Suprapubic skin (tissue), 4 donors: ENCODE measurements around the gene STX1B. TPM values are rescaled to one million over a fixed set of nuclear protein-coding genes. Genes with fewer than 3 reads are reported as not detected.

ENCODE experiments used
- DNase-seq, 2 donors: peaks; one replicate each; pipeline ENCODE4 v3.0.0-alpha.2; 2019; ENCODE audit warnings: low spot score in 2 of 2
- H3K27ac ChIP-seq: fragments of 200-600 bp; sonication (generic); one replicate; pipeline ENCODE4 v1.5.1; 2019
- H3K27me3 ChIP-seq: fragments of 200-600 bp; sonication (generic); one replicate; pipeline ENCODE4 v1.5.1; 2019
- H3K36me3 ChIP-seq: fragments of 200-600 bp; sonication (generic); one replicate; pipeline ENCODE4 v1.5.1; 2019
- H3K4me1 ChIP-seq: fragments of 200-600 bp; sonication (generic); one replicate; pipeline ENCODE4 v1.5.1; 2019
- H3K4me3 ChIP-seq: fragments of 200-600 bp; sonication (generic); one replicate; pipeline ENCODE4 v1.5.1; 2019; ENCODE audit warnings: mild to moderate bottlenecking
- H3K9me3 ChIP-seq: fragments of 200-600 bp; sonication (generic); one replicate; pipeline ENCODE4 v1.5.1; 2019
- EP300 ChIP-seq: sonication (generic); formaldehyde crosslinking; IDR thresholded peaks from one replicate; pipeline ENCODE4 v1.6.1; 2017; ENCODE audit warnings: antibody characterized with exemption
- POLR2A ChIP-seq, 2 donors: fragments of 450-650 bp; IDR thresholded peaks; one replicate each; pipeline ENCODE4 v1.6.1; 2017; ENCODE audit warnings: antibody characterized with exemption in 2 of 2, mild to moderate bottlenecking in 2 of 2, moderate library complexity in 2 of 2
- POLR2AphosphoS5 ChIP-seq, 3 donors: sonication (generic); formaldehyde crosslinking; IDR thresholded peaks; one replicate each; pipeline ENCODE4 v1.6.1; 2017; ENCODE audit warnings: antibody characterized with exemption in 3 of 3
- WGBS: methylation state at CpG from one replicate; pipeline ENCODE4 v1.1.5; 2018; 5-methylcytosine and 5-hydroxymethylcytosine counted together
- total RNA-seq, 4 donors: library from RNA; depleted of rRNA; stranded (reverse); fragments of >200 nt; gene quantifications; one replicate each; pipeline ENCODE4 v1.1.0, GENCODE V29; 2016
- TF ChIP-seq, protein P1 (sequence below), 2 donors: fragments of 200-600 bp in 1 of 2; fragments of 450-650 bp in 1 of 2; sonication (generic) in 1 of 2; IDR thresholded peaks; one replicate each; pipeline ENCODE4 v1.5.1; 2016 to 2019; ENCODE audit warnings: antibody characterized with exemption in 2 of 2, mild to moderate bottlenecking in 1 of 2, moderate library complexity in 1 of 2

The STX1B gene
- total RNA-seq, 4 donors from 2014 or later = 0.55 to 3.5 (median 2.0) TPM

DNA sequence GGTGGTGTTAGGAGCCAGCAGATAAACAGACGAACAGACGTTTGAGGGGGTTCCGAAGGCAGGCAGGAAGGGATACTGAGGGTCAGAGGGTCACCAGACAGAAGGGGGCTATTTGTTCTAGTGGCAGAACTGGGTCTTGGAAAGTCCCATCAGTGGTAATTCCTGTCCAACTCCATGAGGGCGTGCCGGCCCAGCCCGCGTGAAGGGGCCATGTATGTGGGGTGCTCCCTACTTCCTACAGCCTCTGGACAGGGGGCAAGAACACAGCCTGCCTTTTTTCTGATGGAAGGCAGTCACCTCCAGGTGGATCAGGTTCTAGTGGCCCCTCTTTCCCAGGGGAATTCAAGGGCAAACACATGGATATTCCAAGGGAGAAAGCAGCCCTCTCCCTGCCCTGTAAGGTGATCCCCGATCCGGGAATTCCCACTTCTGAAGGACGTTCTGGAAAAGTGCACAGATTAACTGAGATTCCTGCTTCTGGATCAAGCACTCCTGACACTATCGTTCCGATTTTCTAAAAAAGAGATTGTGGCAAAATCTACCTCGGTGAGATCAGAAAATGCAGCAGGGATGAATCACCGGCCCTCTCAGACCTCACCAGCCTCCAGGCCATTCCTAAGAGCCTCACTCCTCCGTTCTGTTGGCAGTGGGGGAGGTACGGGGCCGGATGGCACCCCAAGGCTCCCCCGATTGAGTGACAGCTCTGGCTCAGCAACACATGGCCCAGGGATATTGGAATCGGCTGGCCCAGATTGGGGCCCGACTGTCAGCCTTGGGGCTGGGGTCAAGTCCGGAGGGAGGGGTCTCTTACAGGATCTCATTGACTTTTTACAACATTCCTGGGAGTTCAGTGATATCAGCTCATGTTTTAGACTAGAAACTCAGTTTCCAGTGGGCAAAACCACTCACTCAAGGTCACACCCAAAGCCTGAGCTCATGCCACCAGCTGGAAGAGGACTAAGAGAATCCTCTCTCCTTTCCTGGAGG lies 12.4 kb downstream of the STX1B start:
- 32% methylated on average over 16 of the region's 21 CpGs for WGBS
- TF ChIP-seq POLR2A (IDR thresholded peaks at IDR 0.05) (no peak), EP300 (no peak), POLR2AphosphoS5 (IDR thresholded peaks at IDR 0.05) (no peak)
- TF ChIP-seq, protein P1, sequence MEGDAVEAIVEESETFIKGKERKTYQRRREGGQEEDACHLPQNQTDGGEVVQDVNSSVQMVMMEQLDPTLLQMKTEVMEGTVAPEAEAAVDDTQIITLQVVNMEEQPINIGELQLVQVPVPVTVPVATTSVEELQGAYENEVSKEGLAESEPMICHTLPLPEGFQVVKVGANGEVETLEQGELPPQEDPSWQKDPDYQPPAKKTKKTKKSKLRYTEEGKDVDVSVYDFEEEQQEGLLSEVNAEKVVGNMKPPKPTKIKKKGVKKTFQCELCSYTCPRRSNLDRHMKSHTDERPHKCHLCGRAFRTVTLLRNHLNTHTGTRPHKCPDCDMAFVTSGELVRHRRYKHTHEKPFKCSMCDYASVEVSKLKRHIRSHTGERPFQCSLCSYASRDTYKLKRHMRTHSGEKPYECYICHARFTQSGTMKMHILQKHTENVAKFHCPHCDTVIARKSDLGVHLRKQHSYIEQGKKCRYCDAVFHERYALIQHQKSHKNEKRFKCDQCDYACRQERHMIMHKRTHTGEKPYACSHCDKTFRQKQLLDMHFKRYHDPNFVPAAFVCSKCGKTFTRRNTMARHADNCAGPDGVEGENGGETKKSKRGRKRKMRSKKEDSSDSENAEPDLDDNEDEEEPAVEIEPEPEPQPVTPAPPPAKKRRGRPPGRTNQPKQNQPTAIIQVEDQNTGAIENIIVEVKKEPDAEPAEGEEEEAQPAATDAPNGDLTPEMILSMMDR (IDR thresholded peaks at IDR 0.05) = no peak
- Histone ChIP-seq H3K4me3 (peak overlapping the region; percentile 50), H3K4me1 (peaks cover 50% of the 10 kb centered on the region), H3K36me3 (no peaks in the 10 kb centered on the region), H3K27me3 (no peaks in the 10 kb centered on the region), H3K27ac (peak overlapping the region; percentile 73), H3K9me3 (no peaks in the 10 kb centered on the region)
- no peak for DNase-seq

DNA sequence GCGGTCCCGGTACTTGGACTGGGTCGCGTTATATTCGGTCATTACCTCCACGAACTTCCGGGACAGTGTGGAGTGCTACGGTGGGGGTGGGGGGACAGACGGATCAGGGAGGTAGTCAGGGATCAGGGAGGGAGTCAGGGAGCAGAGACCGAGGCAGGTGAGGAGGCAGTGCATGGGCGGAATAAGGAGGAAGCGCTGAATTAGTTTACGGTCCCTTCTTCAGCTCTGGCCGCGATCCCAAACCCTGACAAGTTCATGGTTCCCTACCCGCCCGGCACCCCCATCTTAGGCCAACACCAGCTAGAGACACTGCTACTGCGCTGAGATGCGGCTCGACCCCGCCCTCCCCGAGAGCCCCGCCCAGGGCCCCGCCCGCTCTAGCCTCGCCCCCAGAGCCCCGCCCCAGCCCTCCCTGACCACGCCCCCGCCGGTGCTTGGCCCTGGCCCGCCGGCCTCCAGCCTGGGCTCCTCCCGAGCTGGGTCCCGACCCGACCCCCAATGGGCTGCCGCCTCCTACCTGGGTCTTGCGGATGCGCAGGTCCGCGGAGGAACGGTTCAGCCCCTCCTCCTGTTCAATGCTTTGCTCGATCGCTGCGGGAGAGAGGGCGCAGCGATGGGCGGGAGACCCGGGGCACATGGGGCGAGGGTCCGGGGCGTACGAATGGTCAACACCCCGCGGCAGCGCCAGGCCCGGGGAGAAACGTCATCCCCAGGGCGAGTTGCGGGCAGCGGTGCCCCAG lies 13.3 kb downstream of the STX1B start:
- no peaks in the 10 kb centered on the region for H3K27me3 ChIP-seq
- no peaks in the 10 kb centered on the region for H3K36me3 ChIP-seq
- peak; percentile 92 to 93 for DNase-seq
- H3K4me1 ChIP-seq = peaks cover 43% of the 10 kb centered on the region
- 3% methylated on average over 21 of the region's 60 CpGs for WGBS
- peak in 1 of 2 donors; percentile 50 for TF ChIP-seq POLR2A (IDR thresholded peaks at IDR 0.05)
- no peak for TF ChIP-seq EP300
- TF ChIP-seq, protein P1 (IDR thresholded peaks at IDR 0.05) = no peak
- no peak for TF ChIP-seq POLR2AphosphoS5 (IDR thresholded peaks at IDR 0.05)
- H3K9me3 ChIP-seq = no peaks in the 10 kb centered on the region
- H3K27ac ChIP-seq = peak overlapping the region; percentile 73
- peak overlapping the region; percentile 50 for H3K4me3 ChIP-seq

DNA sequence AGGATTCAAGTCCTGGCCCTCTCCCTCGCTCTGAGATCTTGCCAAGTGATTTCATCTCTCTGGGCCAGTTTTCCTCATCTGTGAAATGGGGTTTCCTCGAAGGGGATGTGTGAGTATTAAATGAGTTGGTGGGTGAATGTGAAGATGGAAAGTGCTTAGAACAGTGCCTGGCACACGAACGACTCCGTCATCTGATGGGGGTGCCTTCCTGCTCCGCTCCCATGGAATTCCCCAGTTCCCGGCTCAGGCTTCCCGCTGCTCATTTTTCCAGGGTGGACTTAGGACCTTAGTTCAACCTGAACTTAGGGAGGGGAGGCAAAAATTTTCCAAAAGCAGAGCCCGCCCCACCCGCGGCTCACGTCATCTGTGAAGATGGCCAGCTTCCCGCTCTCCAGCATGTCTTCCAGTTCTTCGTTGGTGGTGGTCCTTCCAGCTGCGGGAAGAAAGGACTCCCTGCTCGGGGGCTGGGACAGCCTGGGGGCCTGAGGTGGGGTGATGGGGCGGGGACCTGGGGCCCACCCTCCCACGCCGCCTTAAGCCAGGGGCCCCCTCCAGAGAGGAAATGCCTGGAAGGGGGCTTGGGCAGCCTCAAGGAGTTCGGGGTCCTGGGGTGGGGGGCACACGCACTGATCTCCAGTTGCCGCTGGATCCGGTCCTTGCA lies 14.0 kb downstream of the STX1B start:
- no peak for DNase-seq
- TF ChIP-seq EP300 = no peak
- TF ChIP-seq POLR2A (IDR thresholded peaks at IDR 0.05) = no peak
- TF ChIP-seq, protein P1 (IDR thresholded peaks at IDR 0.05) = no peak
- no peak for TF ChIP-seq POLR2AphosphoS5 (IDR thresholded peaks at IDR 0.05)

DNA sequence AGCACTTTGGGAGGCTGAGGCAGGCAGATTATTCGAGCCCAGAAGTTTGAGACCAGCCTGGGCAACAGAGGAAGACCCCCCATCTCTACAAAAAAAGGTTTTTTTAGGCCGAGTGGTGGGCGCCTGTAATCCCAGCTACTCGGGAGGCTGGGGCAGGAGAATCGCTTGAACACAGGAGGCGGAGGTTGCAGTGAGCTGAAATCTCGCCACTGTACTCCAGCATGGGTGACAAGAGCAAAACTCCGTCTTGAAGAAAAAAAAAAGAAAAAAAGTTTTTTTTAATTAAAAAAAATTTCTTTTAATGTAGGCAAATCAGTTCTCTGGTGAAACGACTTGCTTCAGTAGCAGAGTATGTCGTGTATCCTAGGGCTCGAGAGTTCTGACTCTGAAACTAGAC lies 14.5 kb downstream of the STX1B start:
- no peak overlapping the region for H3K27ac ChIP-seq
- no peaks in the 10 kb centered on the region for H3K36me3 ChIP-seq
- no peaks in the 10 kb centered on the region for H3K9me3 ChIP-seq
- peaks cover 32% of the 10 kb centered on the region for H3K4me1 ChIP-seq
- TF ChIP-seq, protein P1 (IDR thresholded peaks at IDR 0.05) = no peak
- no peak for TF ChIP-seq POLR2AphosphoS5 (IDR thresholded peaks at IDR 0.05)
- TF ChIP-seq EP300 = no peak
- TF ChIP-seq POLR2A (IDR thresholded peaks at IDR 0.05) = no peak
- no peaks in the 10 kb centered on the region for H3K27me3 ChIP-seq
- no peak for DNase-seq
- WGBS = 72% methylated on average over 11 of the region's 11 CpGs
- H3K4me3 ChIP-seq = no peak overlapping the region

More for the DNA sequence above, 14.0 kb downstream of the STX1B start:
- Histone ChIP-seq H3K36me3 (no peaks in the 10 kb centered on the region), H3K4me3 (peak overlapping the region; percentile 50), H3K27me3 (no peaks in the 10 kb centered on the region), H3K9me3 (no peaks in the 10 kb centered on the region), H3K27ac (peak overlapping the region; percentile 73), H3K4me1 (peaks cover 36% of the 10 kb centered on the region)
- whole genome bisulfite sequencing = 12% methylated on average over 17 of the region's 23 CpGs
